ENCODE measurements around the gene RIMBP2.

- TF ChIP-seq EZH2 (IDR thresholded peaks at IDR 0.05; ENCODE audit: borderline replicate concordance, low read depth, low read length, severe bottlenecking) (no peak), CTCF (IDR thresholded peaks at IDR 0.05; ENCODE audit: borderline replicate concordance, extremely low read depth, low read length, poor library complexity, severe bottlenecking) (no peak)
Observed at GRCh38 chr12:130372936-130373335, 343.2 kb downstream of the RIMBP2 start.
